Inferior parietal cortex (tissue), 1 donor: Measurements from ENCODE around the gene LSAMP.

ENCODE experiments used
- DNase-seq: peaks from one replicate; pipeline ENCODE4 v3.0.0-alpha.2; 2016; ENCODE audit errors: extremely low spot score

LSAMP gene

GRCh38 chr3:116019254-116019763, 426.0 kb downstream of the LSAMP start:
- no peak for DNase-seq

GRCh38 chr3:116018646-116019045, 426.6 kb downstream of the LSAMP start:
- no peak for DNase-seq

GRCh38 chr3:116015931-116016330, 429.4 kb downstream of the LSAMP start:
- DNase-seq, result no peak

- no peak for DNase-seq
These were observed 438.3 kb downstream of the LSAMP start for GRCh38 chr3:116007000-116007399.

GRCh38 chr3:116005404-116005803, 439.9 kb downstream of the LSAMP start:
- no peak for DNase-seq

- DNase-seq, result no peak
These were observed 443.1 kb downstream of the LSAMP start for GRCh38 chr3:116002235-116002634.

GRCh38 chr3:116001151-116001621, 444.1 kb downstream of the LSAMP start:
- DNase-seq, result no peak

GRCh38 chr3:116000311-116000710, 445.0 kb downstream of the LSAMP start:
- DNase-seq, result peak; percentile 26

GRCh38 chr3:115999613-116000012, 445.7 kb downstream of the LSAMP start:
- no peak for DNase-seq

GRCh38 chr3:115999001-115999585, 446.2 kb downstream of the LSAMP start:
- peak; percentile 58 for DNase-seq

- no peak for DNase-seq
These were observed 448.7 kb downstream of the LSAMP start for GRCh38 chr3:115996420-115997108.

GRCh38 chr3:115990669-115991068, 454.6 kb downstream of the LSAMP start:
- DNase-seq, result no peak

- no peak for DNase-seq
These were observed 455.4 kb downstream of the LSAMP start for GRCh38 chr3:115989684-115990421.

GRCh38 chr3:115986555-115987207, 458.6 kb downstream of the LSAMP start:
- DNase-seq, result no peak

GRCh38 chr3:115982629-115983028, 462.7 kb downstream of the LSAMP start:
- DNase-seq, result no peak

GRCh38 chr3:115982108-115982507, 463.2 kb downstream of the LSAMP start:
- no peak for DNase-seq

GRCh38 chr3:115980709-115981108, 464.6 kb downstream of the LSAMP start:
- no peak for DNase-seq

GRCh38 chr3:115977866-115978265, 467.4 kb downstream of the LSAMP start:
- DNase-seq, result no peak

- no peak for DNase-seq
These were observed 469.5 kb downstream of the LSAMP start for GRCh38 chr3:115975796-115976195.

GRCh38 chr3:115975353-115975752, 469.9 kb downstream of the LSAMP start:
- DNase-seq, result no peak

- no peak for DNase-seq
These were observed 470.3 kb downstream of the LSAMP start for GRCh38 chr3:115974940-115975339.

GRCh38 chr3:115968871-115969270, 476.4 kb downstream of the LSAMP start:
- no peak for DNase-seq
